ENCODE results near the gene TFDP1.

DNA sequence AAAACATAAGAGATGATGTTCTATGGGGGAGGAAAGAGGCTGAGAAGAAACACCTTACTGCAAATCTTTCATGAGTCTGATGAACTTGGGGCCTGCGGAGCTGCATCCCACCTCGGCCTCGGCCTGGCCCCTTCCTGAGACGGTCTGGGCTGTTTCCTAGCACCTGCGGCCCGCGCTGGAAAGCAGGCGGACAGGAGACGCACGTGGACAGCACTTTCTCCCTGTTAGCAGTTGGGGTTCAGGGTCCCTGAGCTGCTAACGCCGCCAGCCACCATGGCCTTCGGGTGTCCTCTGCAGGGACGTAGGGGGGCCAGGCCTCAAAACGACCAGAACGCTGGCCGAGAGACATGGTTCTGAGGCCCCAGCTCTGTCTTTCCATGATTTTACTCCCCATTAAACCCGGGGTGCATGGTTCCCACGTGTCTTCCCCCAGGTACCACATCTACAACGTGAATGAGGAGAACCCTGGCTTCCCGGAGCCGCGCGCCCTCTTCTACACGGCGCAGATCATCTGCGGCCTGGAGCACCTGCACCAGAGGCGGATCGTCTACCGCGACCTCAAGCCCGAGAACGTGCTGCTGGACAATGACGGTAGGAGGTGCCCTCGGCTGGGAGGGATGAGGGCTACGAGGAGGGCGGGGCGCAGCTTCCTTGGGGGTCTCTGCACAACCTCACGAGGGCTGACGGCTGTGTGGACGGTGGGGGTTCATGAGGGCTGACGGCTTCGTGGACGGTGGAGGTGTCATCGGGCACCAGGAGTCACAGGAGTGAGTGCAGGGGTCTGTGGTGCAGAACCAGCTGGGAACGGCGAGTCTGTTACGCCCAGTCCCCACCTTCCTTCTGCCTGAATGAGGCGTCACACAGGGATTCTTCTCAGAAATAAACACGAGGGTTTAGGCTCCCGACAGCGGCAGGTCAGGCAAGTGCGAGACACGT lies 86.8 kb downstream of the TFDP1 start:
- TF ChIP-seq, protein P1, sequence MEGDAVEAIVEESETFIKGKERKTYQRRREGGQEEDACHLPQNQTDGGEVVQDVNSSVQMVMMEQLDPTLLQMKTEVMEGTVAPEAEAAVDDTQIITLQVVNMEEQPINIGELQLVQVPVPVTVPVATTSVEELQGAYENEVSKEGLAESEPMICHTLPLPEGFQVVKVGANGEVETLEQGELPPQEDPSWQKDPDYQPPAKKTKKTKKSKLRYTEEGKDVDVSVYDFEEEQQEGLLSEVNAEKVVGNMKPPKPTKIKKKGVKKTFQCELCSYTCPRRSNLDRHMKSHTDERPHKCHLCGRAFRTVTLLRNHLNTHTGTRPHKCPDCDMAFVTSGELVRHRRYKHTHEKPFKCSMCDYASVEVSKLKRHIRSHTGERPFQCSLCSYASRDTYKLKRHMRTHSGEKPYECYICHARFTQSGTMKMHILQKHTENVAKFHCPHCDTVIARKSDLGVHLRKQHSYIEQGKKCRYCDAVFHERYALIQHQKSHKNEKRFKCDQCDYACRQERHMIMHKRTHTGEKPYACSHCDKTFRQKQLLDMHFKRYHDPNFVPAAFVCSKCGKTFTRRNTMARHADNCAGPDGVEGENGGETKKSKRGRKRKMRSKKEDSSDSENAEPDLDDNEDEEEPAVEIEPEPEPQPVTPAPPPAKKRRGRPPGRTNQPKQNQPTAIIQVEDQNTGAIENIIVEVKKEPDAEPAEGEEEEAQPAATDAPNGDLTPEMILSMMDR (IDR thresholded peaks at IDR 0.05; ENCODE audit: low read length) = no peak
- TF ChIP-seq EZH2 (IDR thresholded peaks at IDR 0.05; ENCODE audit: borderline replicate concordance, low read length) = no peak
